Activated naive CD8-positive, alpha-beta T cell (primary cell): ENCODE measurements around the gene CRTC1.
"Not testable (repeated sequence)": the region's sequence is repeated elsewhere in the genome, so short reads cannot be mapped to it uniquely, and the experiment has no call there.

Experiments
- H3K27ac Mint-ChIP-seq: one replicate; pipeline ENCODE4 v1.8.0; 2021; ENCODE audit warnings: mixed read lengths
- H3K27me3 Mint-ChIP-seq: one replicate; pipeline ENCODE4 v1.8.0; 2021; ENCODE audit warnings: mixed read lengths
- H3K36me3 Mint-ChIP-seq: one replicate; pipeline ENCODE4 v1.8.0; 2021; ENCODE audit warnings: mixed read lengths
- H3K4me1 Mint-ChIP-seq: one replicate; pipeline ENCODE4 v1.8.0; 2021; ENCODE audit warnings: low read depth, mixed read lengths
- H3K4me3 Mint-ChIP-seq: one replicate; pipeline ENCODE4 v1.8.0; 2021; ENCODE audit warnings: mild to moderate bottlenecking, mixed read lengths
- H3K9me3 Mint-ChIP-seq: one replicate; pipeline ENCODE4 v1.8.0; 2021; ENCODE audit warnings: low read depth, mixed read lengths

CRTC1 gene

GRCh38 chr19:18716857-18717256 is 33.4 kb downstream of the CRTC1 start:
- Mint-ChIP-seq H3K4me3 (no peak overlapping the region), H3K36me3 (peaks cover 2% of the 10 kb centered on the region), H3K27me3 (no peaks in the 10 kb centered on the region), H3K4me1 (peaks cover 26% of the 10 kb centered on the region), H3K9me3 (no peaks in the 10 kb centered on the region), H3K27ac (no peak overlapping the region)

GRCh38 chr19:18717601-18718000 is 34.1 kb downstream of the CRTC1 start:
- no peaks in the 10 kb centered on the region for H3K9me3 Mint-ChIP-seq
- H3K4me1 Mint-ChIP-seq: peaks cover 26% of the 10 kb centered on the region
- no peaks in the 10 kb centered on the region for H3K27me3 Mint-ChIP-seq
- H3K36me3 Mint-ChIP-seq: peaks cover 5% of the 10 kb centered on the region
- H3K27ac Mint-ChIP-seq: no peak overlapping the region
- no peak overlapping the region for H3K4me3 Mint-ChIP-seq

GRCh38 chr19:18718015-18718526 is 34.6 kb downstream of the CRTC1 start:
- Mint-ChIP-seq H3K4me3 (no peak overlapping the region), H3K4me1 (peaks cover 24% of the 10 kb centered on the region), H3K36me3 (peaks cover 6% of the 10 kb centered on the region), H3K27ac (no peak overlapping the region), H3K9me3 (no peaks in the 10 kb centered on the region), H3K27me3 (no peaks in the 10 kb centered on the region)

- H3K4me3 Mint-ChIP-seq: no peak overlapping the region
- peaks cover 6% of the 10 kb centered on the region for H3K36me3 Mint-ChIP-seq
- peaks cover 25% of the 10 kb centered on the region for H3K4me1 Mint-ChIP-seq
- H3K27ac Mint-ChIP-seq: no peak overlapping the region
- no peaks in the 10 kb centered on the region for H3K27me3 Mint-ChIP-seq
- no peaks in the 10 kb centered on the region for H3K9me3 Mint-ChIP-seq
These were observed 35.5 kb downstream of the CRTC1 start for GRCh38 chr19:18718846-18719458.

GRCh38 chr19:18719541-18719940 is 36.1 kb downstream of the CRTC1 start:
- H3K27me3 Mint-ChIP-seq: no peaks in the 10 kb centered on the region
- peaks cover 6% of the 10 kb centered on the region for H3K36me3 Mint-ChIP-seq
- H3K4me1 Mint-ChIP-seq: peaks cover 28% of the 10 kb centered on the region
- no peak overlapping the region for H3K4me3 Mint-ChIP-seq
- H3K9me3 Mint-ChIP-seq: no peaks in the 10 kb centered on the region
- H3K27ac Mint-ChIP-seq: no peak overlapping the region

- H3K27ac Mint-ChIP-seq: no peak overlapping the region
- H3K9me3 Mint-ChIP-seq: no peaks in the 10 kb centered on the region
- H3K4me3 Mint-ChIP-seq: no peak overlapping the region
- H3K27me3 Mint-ChIP-seq: no peaks in the 10 kb centered on the region
- H3K36me3 Mint-ChIP-seq: peaks cover 4% of the 10 kb centered on the region
- peaks cover 8% of the 10 kb centered on the region for H3K4me1 Mint-ChIP-seq
These were observed 40.4 kb downstream of the CRTC1 start for GRCh38 chr19:18723871-18724377.

GRCh38 chr19:18725841-18726770 is 42.6 kb downstream of the CRTC1 start:
- Mint-ChIP-seq H3K36me3 (peaks cover 4% of the 10 kb centered on the region), H3K27ac (no peak overlapping the region), H3K4me3 (no peak overlapping the region), H3K4me1 (peaks cover 8% of the 10 kb centered on the region), H3K9me3 (no peaks in the 10 kb centered on the region), H3K27me3 (no peaks in the 10 kb centered on the region)

- peaks cover 4% of the 10 kb centered on the region for H3K36me3 Mint-ChIP-seq
These were observed 43.4 kb downstream of the CRTC1 start for GRCh38 chr19:18726846-18727245.

GRCh38 chr19:18727602-18728001 is 44.1 kb downstream of the CRTC1 start:
- not testable (repeated sequence) for H3K27ac Mint-ChIP-seq, H3K9me3 Mint-ChIP-seq, H3K4me3 Mint-ChIP-seq, H3K36me3 Mint-ChIP-seq, H3K4me1 Mint-ChIP-seq, H3K27me3 Mint-ChIP-seq

More at GRCh38 chr19:18726846-18727245, 43.4 kb downstream of the CRTC1 start:
- no peaks in the 10 kb centered on the region for H3K9me3 Mint-ChIP-seq
- H3K27ac Mint-ChIP-seq: no peak overlapping the region
- H3K4me1 Mint-ChIP-seq: peaks cover 8% of the 10 kb centered on the region
- H3K27me3 Mint-ChIP-seq: no peaks in the 10 kb centered on the region
- no peak overlapping the region for H3K4me3 Mint-ChIP-seq

GRCh38 chr19:18729933-18730530 is 46.6 kb downstream of the CRTC1 start:
- Mint-ChIP-seq H3K27me3 (no peaks in the 10 kb centered on the region), H3K4me1 (no peaks in the 10 kb centered on the region), H3K4me3 (no peak overlapping the region), H3K36me3 (no peaks in the 10 kb centered on the region), H3K9me3 (no peaks in the 10 kb centered on the region), H3K27ac (no peak overlapping the region)

GRCh38 chr19:18730885-18731513 is 47.5 kb downstream of the CRTC1 start:
- Mint-ChIP-seq H3K36me3 (no peaks in the 10 kb centered on the region), H3K27me3 (no peaks in the 10 kb centered on the region), H3K4me3 (no peak overlapping the region), H3K4me1 (no peaks in the 10 kb centered on the region), H3K27ac (no peak overlapping the region), H3K9me3 (no peaks in the 10 kb centered on the region)

GRCh38 chr19:18731562-18732008 is 48.1 kb downstream of the CRTC1 start:
- no peaks in the 10 kb centered on the region for H3K4me1 Mint-ChIP-seq
- no peak overlapping the region for H3K4me3 Mint-ChIP-seq
- H3K27me3 Mint-ChIP-seq: no peaks in the 10 kb centered on the region
- H3K9me3 Mint-ChIP-seq: no peaks in the 10 kb centered on the region
- no peak overlapping the region for H3K27ac Mint-ChIP-seq
- H3K36me3 Mint-ChIP-seq: no peaks in the 10 kb centered on the region

GRCh38 chr19:18733196-18733647 is 49.7 kb downstream of the CRTC1 start:
- no peaks in the 10 kb centered on the region for H3K27me3 Mint-ChIP-seq
- no peak overlapping the region for H3K4me3 Mint-ChIP-seq

GRCh38 chr19:18733762-18734332 is 50.4 kb downstream of the CRTC1 start:
- H3K27ac Mint-ChIP-seq, H3K9me3 Mint-ChIP-seq, H3K4me3 Mint-ChIP-seq, H3K27me3 Mint-ChIP-seq, H3K36me3 Mint-ChIP-seq, H3K4me1 Mint-ChIP-seq: not testable (repeated sequence)

More at GRCh38 chr19:18733196-18733647, 49.7 kb downstream of the CRTC1 start:
- peaks cover 3% of the 10 kb centered on the region for H3K4me1 Mint-ChIP-seq
- no peak overlapping the region for H3K27ac Mint-ChIP-seq
- H3K36me3 Mint-ChIP-seq: no peaks in the 10 kb centered on the region
- no peaks in the 10 kb centered on the region for H3K9me3 Mint-ChIP-seq
